SK-N-SH treated with all-trans-retinoic acid at 6 μM for 48 hours (cell line): ENCODE results near the gene ACSBG1.

Source experiments
- ARNTL ChIP-seq: fragments of 450-650 bp; formaldehyde crosslinking; IDR thresholded peaks from 2 replicates; pipeline ENCODE4 v1.5.0; 2020; ENCODE audit warnings: low read depth, mild to moderate bottlenecking, moderate library complexity, borderline replicate concordance
- ESRRG ChIP-seq: fragments of 250-450 bp; sonication (Bioruptor Pico); IDR thresholded peaks from 2 replicates; pipeline ENCODE4 v1.6.1; 2021; ENCODE audit warnings: mild to moderate bottlenecking
- GLIS3 ChIP-seq: fragments of 250-450 bp; sonication (Bioruptor Pico); IDR thresholded peaks from 2 replicates; pipeline ENCODE4 v1.5.0; 2020; ENCODE audit warnings: mild to moderate bottlenecking, moderate library complexity
- RARB ChIP-seq: fragments of 250-450 bp; sonication (Bioruptor Pico); IDR thresholded peaks from 2 replicates; pipeline ENCODE4 v1.8.0; 2021; ENCODE audit warnings: mild to moderate bottlenecking, moderate library complexity
- TOX ChIP-seq: fragments of 250-450 bp; sonication (Bioruptor Pico); IDR thresholded peaks from 2 replicates; pipeline ENCODE4 v1.8.0; 2021; ENCODE audit warnings: mild to moderate bottlenecking, moderate library complexity, borderline replicate concordance
- ZFP3 ChIP-seq: fragments of 250-450 bp; sonication (Bioruptor Pico); IDR thresholded peaks from 2 replicates; pipeline ENCODE4 v1.5.0; 2020; ENCODE audit warnings: mild to moderate bottlenecking, moderate library complexity
- ZFP30 ChIP-seq: fragments of 450-650 bp; formaldehyde crosslinking; IDR thresholded peaks from 2 replicates; pipeline ENCODE4 v1.5.0; 2022; ENCODE audit warnings: mild to moderate bottlenecking, moderate library complexity
- TF ChIP-seq, protein P1 (sequence below): fragments of 250-450 bp; sonication (Bioruptor Pico); IDR thresholded peaks from 2 replicates; pipeline ENCODE4 v1.5.1; 2020; ENCODE audit warnings: low read depth, mild to moderate bottlenecking, moderate library complexity
- TF ChIP-seq, protein P2 (sequence below): fragments of 250-450 bp; sonication (Bioruptor Pico); IDR thresholded peaks from 2 replicates; pipeline ENCODE4 v1.5.1; 2021; ENCODE audit warnings: mild to moderate bottlenecking, moderate library complexity

DNA sequence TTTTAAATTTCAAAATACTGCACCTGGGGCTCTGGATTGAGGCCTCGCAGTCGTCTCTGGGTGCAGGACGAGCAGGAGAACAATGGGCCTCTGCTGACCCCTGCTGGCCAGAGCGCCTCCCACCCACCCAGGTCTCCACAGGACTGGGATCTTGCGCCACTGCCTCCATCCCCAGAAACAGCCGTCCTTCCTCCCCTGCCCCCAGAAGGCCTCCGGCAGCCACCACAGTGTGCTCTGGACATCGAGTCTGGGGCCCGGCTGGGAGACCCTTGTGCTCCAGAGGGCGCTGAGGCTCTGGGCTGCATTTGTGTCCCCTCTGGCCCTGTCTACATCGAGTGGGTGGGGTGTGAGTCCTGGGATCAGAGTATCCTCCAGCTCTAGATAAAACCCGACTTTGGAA, 6.7 kb upstream of the ACSBG1 start:
- TF ChIP-seq, protein P1, sequence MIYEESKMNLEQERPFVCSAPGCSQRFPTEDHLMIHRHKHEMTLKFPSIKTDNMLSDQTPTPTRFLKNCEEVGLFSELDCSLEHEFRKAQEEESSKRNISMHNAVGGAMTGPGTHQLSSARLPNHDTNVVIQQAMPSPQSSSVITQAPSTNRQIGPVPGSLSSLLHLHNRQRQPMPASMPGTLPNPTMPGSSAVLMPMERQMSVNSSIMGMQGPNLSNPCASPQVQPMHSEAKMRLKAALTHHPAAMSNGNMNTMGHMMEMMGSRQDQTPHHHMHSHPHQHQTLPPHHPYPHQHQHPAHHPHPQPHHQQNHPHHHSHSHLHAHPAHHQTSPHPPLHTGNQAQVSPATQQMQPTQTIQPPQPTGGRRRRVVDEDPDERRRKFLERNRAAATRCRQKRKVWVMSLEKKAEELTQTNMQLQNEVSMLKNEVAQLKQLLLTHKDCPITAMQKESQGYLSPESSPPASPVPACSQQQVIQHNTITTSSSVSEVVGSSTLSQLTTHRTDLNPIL (CRISPR knock-in tag) = no peak
- TF ChIP-seq TOX (CRISPR knock-in tag) (no peak), ZFP3 (no peak), RARB (CRISPR knock-in tag) (no peak), GLIS3 (CRISPR knock-in tag) (no peak), ARNTL (CRISPR knock-in tag) (no peak), ZFP30 (CRISPR knock-in tag) (no peak), ESRRG (CRISPR knock-in tag) (no peak)
- TF ChIP-seq, protein P2, sequence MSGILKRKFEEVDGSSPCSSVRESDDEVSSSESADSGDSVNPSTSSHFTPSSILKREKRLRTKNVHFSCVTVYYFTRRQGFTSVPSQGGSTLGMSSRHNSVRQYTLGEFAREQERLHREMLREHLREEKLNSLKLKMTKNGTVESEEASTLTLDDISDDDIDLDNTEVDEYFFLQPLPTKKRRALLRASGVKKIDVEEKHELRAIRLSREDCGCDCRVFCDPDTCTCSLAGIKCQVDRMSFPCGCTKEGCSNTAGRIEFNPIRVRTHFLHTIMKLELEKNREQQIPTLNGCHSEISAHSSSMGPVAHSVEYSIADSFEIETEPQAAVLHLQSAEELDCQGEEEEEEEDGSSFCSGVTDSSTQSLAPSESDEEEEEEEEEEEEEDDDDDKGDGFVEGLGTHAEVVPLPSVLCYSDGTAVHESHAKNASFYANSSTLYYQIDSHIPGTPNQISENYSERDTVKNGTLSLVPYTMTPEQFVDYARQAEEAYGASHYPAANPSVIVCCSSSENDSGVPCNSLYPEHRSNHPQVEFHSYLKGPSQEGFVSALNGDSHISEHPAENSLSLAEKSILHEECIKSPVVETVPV (CRISPR knock-in tag) = no peak
